Adipocyte (in vitro differentiated cells): ENCODE measurements around the gene SELENOT.
"Not testable (repeated sequence)": the region's sequence is repeated elsewhere in the genome, so short reads cannot be mapped to it uniquely, and the experiment has no call there.

Source experiments
- DNase-seq: peaks from one replicate; pipeline ENCODE4 v3.0.0-alpha.2; 2015; ENCODE audit warnings: low read depth
- H3K27me3 ChIP-seq: replicated peaks from 2 replicates; pipeline ENCODE4 v1.7.0; 2013; ENCODE audit warnings: mild to moderate bottlenecking, low read length, moderate library complexity; ENCODE audit not compliant: control insufficient read depth, insufficient read depth
- H3K36me3 ChIP-seq: 2 replicates; pipeline ENCODE4 v1.7.0; 2013; ENCODE audit warnings: low read length, mild to moderate bottlenecking, moderate library complexity; ENCODE audit not compliant: control insufficient read depth, insufficient read depth, severe bottlenecking
- H3K4me1 ChIP-seq: 2 replicates; pipeline ENCODE4 v1.7.0; 2013; ENCODE audit warnings: mild to moderate bottlenecking, low read length, moderate library complexity; ENCODE audit not compliant: control insufficient read depth, insufficient read depth
- H3K4me3 ChIP-seq: 2 replicates; pipeline ENCODE4 v1.7.0; 2013; ENCODE audit warnings: mild to moderate bottlenecking, low read length, moderate library complexity
- H3K9ac ChIP-seq: 2 replicates; pipeline ENCODE4 v1.7.0; 2013; ENCODE audit warnings: mild to moderate bottlenecking, low read length, moderate library complexity
- H3K9me3 ChIP-seq: 2 replicates; pipeline ENCODE4 v1.7.0; 2013; ENCODE audit warnings: mild to moderate bottlenecking, low read length, moderate library complexity; ENCODE audit not compliant: control insufficient read depth

SELENOT gene

GRCh38 chr3:150610785-150611184 is 7.7 kb downstream of the SELENOT start:
- Histone ChIP-seq H3K9me3 (no peaks in the 10 kb centered on the region), H3K4me1 (peaks cover 5% of the 10 kb centered on the region), H3K4me3 (no peak overlapping the region), H3K9ac (no peak overlapping the region), H3K27me3 (no peaks in the 10 kb centered on the region), H3K36me3 (peaks cover 13% of the 10 kb centered on the region)
- DNase-seq: peak; percentile 22

DNA sequence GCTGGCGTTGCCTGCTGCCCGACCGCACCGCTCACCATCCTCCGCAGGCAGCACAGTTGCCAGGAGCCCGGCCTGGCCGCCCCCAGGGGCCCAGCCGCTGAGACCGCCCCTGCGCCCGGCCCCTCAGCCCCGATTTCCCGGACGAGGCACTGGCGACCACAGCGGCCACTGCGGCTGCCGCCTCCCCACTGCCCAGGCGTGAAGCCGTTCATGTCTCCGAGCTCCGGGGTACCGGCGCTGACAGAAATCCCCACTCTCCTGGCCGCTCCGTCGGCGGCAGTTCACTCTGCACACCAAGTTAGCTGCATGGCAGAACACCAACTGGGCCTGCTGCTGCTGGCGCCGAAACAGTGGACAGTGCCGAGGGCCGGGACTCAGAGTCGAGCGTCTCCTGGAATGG is 8.5 kb downstream of the SELENOT start:
- H3K4me3 ChIP-seq: no peak overlapping the region
- H3K9ac ChIP-seq: no peak overlapping the region
- H3K36me3 ChIP-seq: peaks cover 13% of the 10 kb centered on the region
- no peaks in the 10 kb centered on the region for H3K9me3 ChIP-seq
- H3K27me3 ChIP-seq: no peaks in the 10 kb centered on the region
- no peaks in the 10 kb centered on the region for H3K4me1 ChIP-seq
- no peak for DNase-seq

DNA sequence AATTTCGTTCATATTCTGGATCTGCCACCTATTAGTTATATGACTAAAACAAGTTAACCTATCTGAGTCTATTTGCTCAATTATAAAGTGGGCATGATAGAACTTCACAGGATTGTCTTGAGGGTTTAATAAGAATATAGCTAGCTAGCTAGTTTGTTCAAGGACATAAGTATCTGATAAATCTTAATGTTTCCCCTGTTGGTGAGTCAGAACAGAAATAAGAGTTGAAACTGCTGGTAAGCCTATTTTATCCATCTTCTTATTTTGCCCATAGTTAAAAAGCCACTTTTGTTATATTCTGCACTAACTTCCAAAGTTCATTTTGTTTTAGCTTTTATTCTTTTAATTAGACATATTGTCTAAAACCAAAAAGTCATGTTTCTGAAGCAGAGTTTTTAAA is 9.4 kb downstream of the SELENOT start:
- Histone ChIP-seq H3K9ac (no peak overlapping the region), H3K4me3 (no peak overlapping the region), H3K36me3 (peaks cover 13% of the 10 kb centered on the region), H3K4me1 (no peaks in the 10 kb centered on the region), H3K9me3 (no peaks in the 10 kb centered on the region), H3K27me3 (no peaks in the 10 kb centered on the region)
- no peak for DNase-seq

- no peaks in the 10 kb centered on the region for H3K4me1 ChIP-seq
- H3K27me3 ChIP-seq: no peaks in the 10 kb centered on the region
- H3K9me3 ChIP-seq: no peaks in the 10 kb centered on the region
- no peak overlapping the region for H3K9ac ChIP-seq
- H3K4me3 ChIP-seq: no peak overlapping the region
- DNase-seq: no peak
- H3K36me3 ChIP-seq: peaks cover 13% of the 10 kb centered on the region
Observed at GRCh38 chr3:150613034-150613433, 9.9 kb downstream of the SELENOT start.

GRCh38 chr3:150613709-150614480 is 10.8 kb downstream of the SELENOT start:
- Histone ChIP-seq H3K9me3 (no peaks in the 10 kb centered on the region), H3K4me1 (no peaks in the 10 kb centered on the region), H3K4me3 (no peak overlapping the region), H3K9ac (no peak overlapping the region), H3K36me3 (peaks cover 13% of the 10 kb centered on the region), H3K27me3 (no peaks in the 10 kb centered on the region)
- no peak for DNase-seq

DNA sequence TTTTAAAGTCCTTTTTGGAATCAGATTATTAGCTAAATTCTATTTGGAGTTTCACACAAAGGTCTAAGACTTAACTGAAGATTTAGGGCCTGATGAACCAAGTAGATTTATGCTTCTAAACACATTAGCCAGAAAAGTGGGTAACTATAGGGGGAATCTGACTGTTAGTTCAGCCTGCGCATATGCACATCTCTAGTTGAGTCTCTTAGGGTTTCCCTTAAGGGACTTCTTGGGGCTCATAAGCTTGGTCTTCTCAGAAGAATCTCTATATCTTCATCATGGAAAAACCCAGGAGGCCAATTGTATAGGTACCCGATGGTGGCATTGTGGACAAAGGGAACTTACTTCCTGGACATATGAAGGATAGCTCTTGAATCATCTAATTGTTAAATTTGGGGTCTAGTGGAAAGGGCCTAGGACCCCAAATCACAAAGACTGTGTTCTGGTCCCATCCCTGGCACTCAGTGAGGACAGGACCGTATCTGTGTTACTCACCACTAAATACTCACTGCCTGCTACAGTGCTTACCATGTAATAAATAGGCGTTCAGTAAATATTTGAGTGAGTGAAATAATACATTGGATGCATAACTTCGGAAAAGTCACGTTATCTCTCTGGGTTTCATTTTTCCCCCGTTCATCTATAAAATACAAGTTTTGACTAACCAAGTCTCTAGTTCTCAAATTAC is 17.0 kb downstream of the SELENOT start:
- no peaks in the 10 kb centered on the region for H3K27me3 ChIP-seq

DNA sequence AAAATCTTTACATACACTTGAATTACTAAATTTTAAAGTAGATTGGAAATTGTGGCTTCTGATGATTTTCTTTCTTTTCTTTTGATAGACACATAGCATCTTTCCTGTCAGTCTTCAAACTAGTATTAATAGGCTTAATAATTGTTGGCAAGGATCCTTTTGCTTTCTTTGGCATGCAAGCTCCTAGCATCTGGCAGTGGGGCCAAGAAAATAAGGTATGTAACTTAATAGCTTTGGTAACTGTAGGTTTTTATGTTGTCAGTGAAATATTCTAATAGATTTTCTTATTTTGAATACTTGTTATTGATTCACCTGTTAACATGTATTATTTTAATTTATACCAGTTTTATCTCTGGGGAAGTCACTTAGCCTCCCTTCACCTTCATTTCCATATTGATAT is 19.8 kb downstream of the SELENOT start:
- peaks cover 33% of the 10 kb centered on the region for H3K36me3 ChIP-seq
- H3K4me1 ChIP-seq, H3K9ac ChIP-seq, DNase-seq, H3K9me3 ChIP-seq, H3K27me3 ChIP-seq, H3K4me3 ChIP-seq: not testable (repeated sequence)

More for the DNA sequence above, 17.0 kb downstream of the SELENOT start:
- Histone ChIP-seq H3K4me3 (no peak overlapping the region), H3K9me3 (no peaks in the 10 kb centered on the region), H3K9ac (no peak overlapping the region), H3K4me1 (peaks cover 9% of the 10 kb centered on the region), H3K36me3 (peaks cover 7% of the 10 kb centered on the region)
- no peak for DNase-seq

DNA sequence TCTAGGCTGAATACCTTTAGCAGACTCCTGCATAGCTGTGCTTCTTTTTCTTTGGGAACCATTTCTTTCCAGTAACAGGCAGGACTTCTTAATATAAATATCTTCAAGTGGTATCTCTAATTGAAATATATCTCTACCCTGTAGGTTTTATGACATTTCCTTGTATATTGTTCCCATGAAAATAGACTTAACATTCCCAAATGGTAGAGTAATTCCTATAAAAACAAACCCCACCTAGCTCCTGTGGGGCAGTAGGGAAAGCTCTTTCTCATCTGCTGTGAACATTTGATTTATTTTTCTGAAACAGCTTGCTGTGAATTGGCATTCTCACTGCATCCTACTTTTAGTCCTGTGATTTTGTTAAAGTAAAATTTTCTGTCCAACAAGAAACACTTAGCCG is 20.8 kb downstream of the SELENOT start:
- no peaks in the 10 kb centered on the region for H3K27me3 ChIP-seq

GRCh38 chr3:150626148-150626930 is 23.2 kb downstream of the SELENOT start:
- no peaks in the 10 kb centered on the region for H3K27me3 ChIP-seq
- no peak overlapping the region for H3K4me3 ChIP-seq
- H3K9me3 ChIP-seq: no peaks in the 10 kb centered on the region
- DNase-seq: no peak
- no peak overlapping the region for H3K9ac ChIP-seq
- H3K4me1 ChIP-seq: peaks cover 9% of the 10 kb centered on the region
- peaks cover 55% of the 10 kb centered on the region for H3K36me3 ChIP-seq

More for the DNA sequence above, 20.8 kb downstream of the SELENOT start:
- Histone ChIP-seq H3K36me3 (peaks cover 42% of the 10 kb centered on the region), H3K9ac (no peak overlapping the region), H3K4me3 (no peak overlapping the region), H3K4me1 (peaks cover 9% of the 10 kb centered on the region), H3K9me3 (no peaks in the 10 kb centered on the region)
- peak; percentile 23 for DNase-seq

GRCh38 chr3:150627557-150627956 is 24.4 kb downstream of the SELENOT start:
- H3K9me3 ChIP-seq: no peaks in the 10 kb centered on the region
- H3K4me3 ChIP-seq: no peak overlapping the region
- H3K36me3 ChIP-seq: peaks cover 62% of the 10 kb centered on the region
- H3K27me3 ChIP-seq: no peaks in the 10 kb centered on the region
- peak; percentile 83 for DNase-seq
- no peak overlapping the region for H3K9ac ChIP-seq
- H3K4me1 ChIP-seq: peaks cover 9% of the 10 kb centered on the region

DNA sequence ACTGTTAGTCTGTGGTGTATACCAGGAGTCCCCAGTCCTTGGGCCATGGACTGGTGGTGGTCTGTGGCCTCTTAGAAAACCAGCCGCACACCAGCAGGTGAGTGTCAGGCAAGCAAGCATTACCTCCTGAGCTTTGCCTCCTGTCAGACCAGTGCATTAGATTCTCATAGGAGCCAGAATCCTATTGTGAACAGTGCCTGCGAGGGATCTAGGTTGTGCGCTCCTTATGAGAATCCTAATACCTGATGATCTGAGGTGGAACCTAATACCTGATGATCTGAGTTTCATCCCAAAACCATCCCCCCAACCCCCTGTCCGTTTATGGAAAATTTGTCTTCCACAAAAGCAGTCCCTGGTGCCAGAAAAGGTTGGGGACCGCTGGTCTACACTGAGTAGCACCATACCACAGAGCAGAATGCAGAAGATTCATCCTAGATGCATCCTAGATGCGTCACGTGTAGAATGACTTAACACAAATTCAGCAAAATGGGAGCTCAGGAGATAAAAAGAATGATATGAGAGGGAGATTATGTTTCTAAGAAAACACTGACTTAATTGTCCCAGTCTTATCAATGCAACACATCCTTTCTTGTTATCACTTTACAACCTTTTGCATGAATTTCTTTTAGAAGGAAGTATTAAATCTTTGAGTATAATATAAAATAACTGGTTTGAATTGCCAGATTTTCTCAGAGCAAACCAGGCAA is 28.5 kb downstream of the SELENOT start:
- Histone ChIP-seq H3K9ac (no peak overlapping the region), H3K27me3 (no peaks in the 10 kb centered on the region), H3K4me1 (no peaks in the 10 kb centered on the region), H3K36me3 (peaks cover 41% of the 10 kb centered on the region), H3K4me3 (no peak overlapping the region), H3K9me3 (no peaks in the 10 kb centered on the region)
- no peak for DNase-seq
